HEK293 (cell line): Measurements from ENCODE around the gene RETREG3.

Experiments
- CTCF ChIA-PET: fragments of 350-600 bp; formaldehyde crosslinking; extraction: SDS; loops from one replicate; lab custom pipeline; 2021; ENCODE audit warnings: antibody characterized with exemption; lab: Yijun Ruan, JAX
- POLR2A ChIA-PET: fragments of 300-600 bp; formaldehyde crosslinking; extraction: SDS; loops from one replicate; lab custom pipeline; 2020; ENCODE audit warnings: antibody characterized with exemption, inconsistent platforms; lab: Yijun Ruan, JAX
- H3K27ac ChIP-seq: fragments of 200-500 bp; sonication (Bioruptor generic); 2 replicates; pipeline ENCODE4 v1.5.1; 2014; ENCODE audit warnings: low read depth, low read length, control low read depth, inconsistent platforms; ENCODE audit errors: extremely low read depth
- H3K36me3 ChIP-seq, 2 experiments: fragments of 200-500 bp in 1 of 2; sonication (Bioruptor generic) in 1 of 2; 1 replicate in 1 of 2; 2 replicates in 1 of 2; pipeline ENCODE4 v1.5.1; 2014 to 2017; ENCODE audit warnings: inconsistent platforms in 2 of 2, low read length in 2 of 2; ENCODE audit not compliant: control insufficient read depth in 2 of 2, insufficient read depth in 1 of 2
- H3K4me1 ChIP-seq: fragments of 200-500 bp; sonication (Bioruptor generic); 2 replicates; pipeline ENCODE4 v1.5.1; 2014; ENCODE audit warnings: mild to moderate bottlenecking, low read length, inconsistent platforms; ENCODE audit not compliant: control insufficient read depth, insufficient read depth
- H3K4me3 ChIP-seq: 2 replicates; pipeline ENCODE4 v1.5.1; 2011; ENCODE audit warnings: low read depth, mild to moderate bottlenecking, control low read depth, low read length, moderate library complexity
- H3K9me3 ChIP-seq: fragments of 200-500 bp; sonication (Bioruptor generic); 2 replicates; pipeline ENCODE4 v1.5.1; 2014; ENCODE audit warnings: low read depth, low read length, inconsistent platforms; ENCODE audit not compliant: control insufficient read depth, insufficient read depth
- ELK4 ChIP-seq: IDR thresholded peaks from 2 replicates; pipeline ENCODE4 v1.6.1; 2011; ENCODE audit warnings: mild to moderate bottlenecking, low read depth, low read length, borderline replicate concordance
- FEZF1 ChIP-seq: fragments of 450-650 bp; formaldehyde crosslinking; IDR thresholded peaks from 2 replicates; pipeline ENCODE4 v1.5.1; 2016; ENCODE audit warnings: missing biosample characterization, missing genetic modification characterization
- GLI2 ChIP-seq: fragments of 450-650 bp; formaldehyde crosslinking; IDR thresholded peaks from 2 replicates; pipeline ENCODE4; 2017; ENCODE audit warnings: missing biosample characterization, missing genetic modification characterization, low read depth, borderline replicate concordance
- KLF8 ChIP-seq: fragments of 450-650 bp; formaldehyde crosslinking; IDR thresholded peaks from 2 replicates; pipeline ENCODE4 v1.5.1; 2016; ENCODE audit warnings: missing biosample characterization, missing genetic modification characterization
- KLF9 ChIP-seq: fragments of 450-650 bp; formaldehyde crosslinking; IDR thresholded peaks from 2 replicates; pipeline ENCODE4 v1.5.1; 2016; ENCODE audit warnings: missing biosample characterization, missing genetic modification characterization, low read depth
- PATZ1 ChIP-seq: fragments of 450-650 bp; formaldehyde crosslinking; IDR thresholded peaks from 2 replicates; pipeline ENCODE4 v1.5.1; 2016; ENCODE audit warnings: missing biosample characterization, missing genetic modification characterization
- PBX3 ChIP-seq: sonication (generic); formaldehyde crosslinking; IDR thresholded peaks from 2 replicates; pipeline ENCODE4 v1.8.1; 2022; ENCODE audit warnings: mild to moderate bottlenecking, moderate library complexity, missing genetic modification reagents
- SP7 ChIP-seq: fragments of 450-650 bp; formaldehyde crosslinking; IDR thresholded peaks from 2 replicates; pipeline ENCODE4 v1.5.1; 2016; ENCODE audit warnings: missing biosample characterization, missing genetic modification characterization
- TSHZ1 ChIP-seq: fragments of 450-650 bp; formaldehyde crosslinking; IDR thresholded peaks from 2 replicates; pipeline ENCODE4 v1.5.1; 2016; ENCODE audit warnings: missing biosample characterization, missing genetic modification characterization, borderline replicate concordance
- WT1 ChIP-seq: fragments of 450-650 bp; formaldehyde crosslinking; IDR thresholded peaks from 2 replicates; pipeline ENCODE4 v1.5.1; 2016; ENCODE audit warnings: missing biosample characterization, missing genetic modification characterization
- ZBTB17 ChIP-seq: fragments of 450-650 bp; formaldehyde crosslinking; IDR thresholded peaks from 2 replicates; pipeline ENCODE4 v1.5.1; 2016; ENCODE audit warnings: missing biosample characterization, missing genetic modification characterization
- ZBTB6 ChIP-seq: fragments of 450-650 bp; formaldehyde crosslinking; IDR thresholded peaks from 2 replicates; pipeline ENCODE4 v1.5.1; 2017; ENCODE audit warnings: missing biosample characterization, missing genetic modification characterization
- ZNF184 ChIP-seq: fragments of 450-650 bp; IDR thresholded peaks from 2 replicates; pipeline ENCODE4 v1.5.1; 2018; ENCODE audit warnings: missing biosample characterization, mild to moderate bottlenecking, missing genetic modification characterization
- ZNF214 ChIP-seq: fragments of 450-650 bp; formaldehyde crosslinking; IDR thresholded peaks from 2 replicates; pipeline ENCODE4 v1.5.1; 2017; ENCODE audit warnings: missing biosample characterization, mild to moderate bottlenecking, missing genetic modification characterization, borderline replicate concordance
- ZNF24 ChIP-seq: fragments of 450-650 bp; formaldehyde crosslinking; IDR thresholded peaks from 2 replicates; pipeline ENCODE4 v1.5.1; 2016; ENCODE audit warnings: missing biosample characterization, missing genetic modification characterization
- ZNF48 ChIP-seq: fragments of 450-650 bp; formaldehyde crosslinking; IDR thresholded peaks from 2 replicates; pipeline ENCODE4 v1.5.1; 2016; ENCODE audit warnings: missing biosample characterization, missing genetic modification characterization
- ZNF501 ChIP-seq: fragments of 450-650 bp; formaldehyde crosslinking; IDR thresholded peaks from 2 replicates; pipeline ENCODE4 v1.5.1; 2016; ENCODE audit warnings: missing biosample characterization, missing genetic modification characterization
- ZNF513 ChIP-seq: fragments of 450-650 bp; IDR thresholded peaks from 2 replicates; pipeline ENCODE4 v1.5.1; 2018; ENCODE audit warnings: missing biosample characterization, missing genetic modification characterization
- ZNF514 ChIP-seq: fragments of 450-650 bp; formaldehyde crosslinking; IDR thresholded peaks from 2 replicates; pipeline ENCODE4 v1.5.1; 2016; ENCODE audit warnings: missing biosample characterization, missing genetic modification characterization
- ZNF549 ChIP-seq: fragments of 450-650 bp; IDR thresholded peaks from 2 replicates; pipeline ENCODE4 v1.5.1; 2018; ENCODE audit warnings: missing biosample characterization, missing genetic modification characterization, mild to moderate bottlenecking, inconsistent platforms, moderate library complexity
- ZNF624 ChIP-seq: fragments of 450-650 bp; formaldehyde crosslinking; IDR thresholded peaks from 2 replicates; pipeline ENCODE4 v1.5.1; 2017; ENCODE audit warnings: missing biosample characterization, missing genetic modification characterization
- ZNF626 ChIP-seq: fragments of 450-650 bp; sonication (Bioruptor Pico); formaldehyde crosslinking; IDR thresholded peaks from 2 replicates; pipeline ENCODE4 v1.5.1; 2018; ENCODE audit warnings: missing biosample characterization, missing genetic modification characterization, inconsistent platforms
- ZNF791 ChIP-seq: fragments of 450-650 bp; formaldehyde crosslinking; IDR thresholded peaks from 2 replicates; pipeline ENCODE4 v1.5.1; 2016; ENCODE audit warnings: missing biosample characterization, missing genetic modification characterization
- ZNF837 ChIP-seq: fragments of 450-650 bp; formaldehyde crosslinking; IDR thresholded peaks from 2 replicates; pipeline ENCODE4 v1.5.1; 2016; ENCODE audit warnings: missing biosample characterization, missing genetic modification characterization

The RETREG3 gene

GRCh38 chr17:42555122-42555622, 54.0 kb downstream of the RETREG3 start (continued):
- TF ChIP-seq WT1 (tag by site-specific recombination): no peak; the same call in 1 of the 2 replicates
- TF ChIP-seq, all 188 proteins: peak for 4

- Histone ChIP-seq H3K4me3 (peak overlapping the region; percentile 68), H3K9me3 (no peaks in the 10 kb centered on the region), H3K36me3 (peaks cover 0 to 4% of the 10 kb centered on the region in 2 experiments; a peak in 2 of 3 replicates), H3K27ac (peak overlapping the region; percentile 95), H3K4me1 (peaks cover 5% of the 10 kb centered on the region; the same call in 1 of the 2 replicates)
- CTCF ChIA-PET: interaction anchor here (0.6 to 1.6 kb wide), 10 partner anchors 8 to 453 kb away, joined by 3 to 8 read pairs (median 4); partner anchors contain the start of genes NAGLU and PSMC3IP
- POLR2A ChIA-PET: interaction anchor here (0.7 to 2.4 kb wide), 13 partner anchors 8 to 279 kb away, joined by 3 to 16 read pairs (median 5); partner anchors contain the start of genes CAVIN1, MLX, NAGLU and PSMC3IP
- TF ChIP-seq ZNF48 (tag by site-specific recombination) (no peak), ZNF501 (tag by site-specific recombination) (peak; percentile 81), ZNF513 (tag by site-specific recombination) (peak; percentile 47; the same call in 1 of the 2 replicates), KLF8 (tag by site-specific recombination) (peak; percentile 70; the same call in 1 of the 2 replicates), ZNF626 (tag by site-specific recombination) (no peak), PATZ1 (tag by site-specific recombination) (peak; percentile 92), ZNF624 (no peak), TSHZ1 (no peak), ZBTB6 (tag by site-specific recombination) (no peak), ZNF24 (tag by site-specific recombination) (0 out of 2 replicates have a peak, but pooled peaks have one; percentile 14), ZNF837 (no peak), ZNF791 (tag by site-specific recombination) (no peak), ZNF549 (no peak), ZNF214 (tag by site-specific recombination) (no peak), GLI2 (tag by site-specific recombination) (no peak), ELK4 (no peak), ZBTB17 (tag by site-specific recombination) (peak; percentile 97), ZNF514 (tag by site-specific recombination) (no peak), FEZF1 (no peak), SP7 (peak; percentile 68), KLF9 (peak; percentile 94), ZNF184 (tag by site-specific recombination) (no peak), PBX3 (peak; percentile 96)
Measured at GRCh38 chr17:42554250-42555121, 54.7 kb downstream of the RETREG3 start.
